ENCODE measurements around the gene CTIF.

The CTIF gene

GRCh38 chr18:48567388-48567787 lies 28.6 kb downstream of the CTIF start:
- ATAC-seq (ENCODE audit: low read depth), result no peak
- TF ChIP-seq CTCF (IDR thresholded peaks at IDR 0.05; ENCODE audit: poor library complexity, severe bottlenecking), result no peak
- no peak overlapping the region for H3K4me3 ChIP-seq (ENCODE audit: severe bottlenecking)
- H3K4me1 ChIP-seq (ENCODE audit: insufficient read depth, poor library complexity, severe bottlenecking), result peaks cover 17% of the 10 kb centered on the region
- H3K27ac ChIP-seq (ENCODE audit: poor library complexity, severe bottlenecking), result no peak overlapping the region
- no peaks in the 10 kb centered on the region for H3K27me3 ChIP-seq (ENCODE audit: insufficient read depth, poor library complexity, severe bottlenecking)
- H3K36me3 ChIP-seq (ENCODE audit: low read depth), result no peaks in the 10 kb centered on the region
- H3K9me3 ChIP-seq (ENCODE audit: severe bottlenecking), result no peaks in the 10 kb centered on the region
- DNase-seq (ENCODE audit: low spot score), result no peak

DNA sequence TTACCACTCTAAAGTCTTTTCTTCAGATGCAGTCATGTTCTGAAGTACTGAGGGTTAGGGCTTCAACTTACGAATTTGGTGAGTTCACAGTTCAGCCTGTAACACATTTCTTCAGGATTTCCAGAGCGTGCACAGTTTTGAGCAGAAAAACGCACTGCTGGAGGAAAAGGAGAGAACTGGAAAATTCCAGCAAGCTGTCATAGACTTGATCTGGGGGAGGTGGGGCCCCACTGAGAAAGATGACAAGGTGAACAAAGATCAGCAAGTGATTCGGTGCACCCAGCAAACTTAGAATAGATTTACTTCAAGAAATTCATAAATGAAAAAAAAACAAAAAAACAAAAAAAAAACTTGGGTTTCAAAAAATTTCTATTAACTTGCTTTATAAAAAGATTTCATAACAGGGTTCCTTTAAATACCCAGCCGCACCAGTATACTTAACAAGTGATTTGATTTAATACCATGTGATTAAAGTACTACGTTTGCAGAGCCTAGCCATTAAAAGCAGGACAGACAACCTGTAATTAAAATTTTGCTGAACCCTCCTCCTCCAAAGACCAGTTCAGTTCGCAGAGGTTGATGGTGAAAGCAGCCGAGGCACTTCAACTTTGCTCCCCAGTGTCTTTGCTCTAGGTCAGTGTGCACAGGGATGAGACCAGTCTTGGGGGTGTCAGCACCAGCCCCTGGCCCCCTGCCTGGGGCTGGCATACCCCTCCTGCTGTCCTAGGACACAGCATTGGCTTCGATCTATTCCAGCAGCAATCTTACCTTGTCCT lies 30.5 kb downstream of the CTIF start:
- no peak for ATAC-seq (ENCODE audit: low read depth)
- peaks cover 5% of the 10 kb centered on the region for H3K4me1 ChIP-seq (ENCODE audit: insufficient read depth, poor library complexity, severe bottlenecking)
- no peaks in the 10 kb centered on the region for H3K36me3 ChIP-seq (ENCODE audit: low read depth)
- no peak for DNase-seq (ENCODE audit: low spot score)
- no peak overlapping the region for H3K27ac ChIP-seq (ENCODE audit: poor library complexity, severe bottlenecking)
- no peak overlapping the region for H3K4me3 ChIP-seq (ENCODE audit: severe bottlenecking)
- no peaks in the 10 kb centered on the region for H3K9me3 ChIP-seq (ENCODE audit: severe bottlenecking)
- no peaks in the 10 kb centered on the region for H3K27me3 ChIP-seq (ENCODE audit: insufficient read depth, poor library complexity, severe bottlenecking)
- TF ChIP-seq CTCF (IDR thresholded peaks at IDR 0.05; ENCODE audit: poor library complexity, severe bottlenecking), result no peak

GRCh38 chr18:48569915-48570264 lies 31.1 kb downstream of the CTIF start:
- Histone ChIP-seq H3K4me1 (ENCODE audit: insufficient read depth, poor library complexity, severe bottlenecking) (peaks cover 5% of the 10 kb centered on the region), H3K9me3 (ENCODE audit: severe bottlenecking) (no peaks in the 10 kb centered on the region), H3K4me3 (ENCODE audit: severe bottlenecking) (no peak overlapping the region), H3K27me3 (ENCODE audit: insufficient read depth, poor library complexity, severe bottlenecking) (no peaks in the 10 kb centered on the region), H3K36me3 (ENCODE audit: low read depth) (no peaks in the 10 kb centered on the region), H3K27ac (ENCODE audit: poor library complexity, severe bottlenecking) (no peak overlapping the region)
- DNase-seq (ENCODE audit: low spot score) (no peak), ATAC-seq (ENCODE audit: low read depth) (no peak)
- no peak for TF ChIP-seq CTCF (IDR thresholded peaks at IDR 0.05; ENCODE audit: poor library complexity, severe bottlenecking)

- no peaks in the 10 kb centered on the region for H3K27me3 ChIP-seq (ENCODE audit: insufficient read depth, poor library complexity, severe bottlenecking)
- H3K36me3 ChIP-seq (ENCODE audit: low read depth), result peaks cover under 1% of the 10 kb centered on the region; the same call in 1 of the 2 replicates
- H3K27ac ChIP-seq (ENCODE audit: poor library complexity, severe bottlenecking), result no peak overlapping the region
- ATAC-seq (ENCODE audit: low read depth) (no peak), DNase-seq (ENCODE audit: low spot score) (no peak)
- H3K9me3 ChIP-seq (ENCODE audit: severe bottlenecking), result no peaks in the 10 kb centered on the region
- peaks cover 5% of the 10 kb centered on the region for H3K4me1 ChIP-seq (ENCODE audit: insufficient read depth, poor library complexity, severe bottlenecking)
- no peak overlapping the region for H3K4me3 ChIP-seq (ENCODE audit: severe bottlenecking)
- no peak for TF ChIP-seq CTCF (IDR thresholded peaks at IDR 0.05; ENCODE audit: poor library complexity, severe bottlenecking)
These were observed 31.5 kb downstream of the CTIF start for GRCh38 chr18:48570313-48570712.

DNA sequence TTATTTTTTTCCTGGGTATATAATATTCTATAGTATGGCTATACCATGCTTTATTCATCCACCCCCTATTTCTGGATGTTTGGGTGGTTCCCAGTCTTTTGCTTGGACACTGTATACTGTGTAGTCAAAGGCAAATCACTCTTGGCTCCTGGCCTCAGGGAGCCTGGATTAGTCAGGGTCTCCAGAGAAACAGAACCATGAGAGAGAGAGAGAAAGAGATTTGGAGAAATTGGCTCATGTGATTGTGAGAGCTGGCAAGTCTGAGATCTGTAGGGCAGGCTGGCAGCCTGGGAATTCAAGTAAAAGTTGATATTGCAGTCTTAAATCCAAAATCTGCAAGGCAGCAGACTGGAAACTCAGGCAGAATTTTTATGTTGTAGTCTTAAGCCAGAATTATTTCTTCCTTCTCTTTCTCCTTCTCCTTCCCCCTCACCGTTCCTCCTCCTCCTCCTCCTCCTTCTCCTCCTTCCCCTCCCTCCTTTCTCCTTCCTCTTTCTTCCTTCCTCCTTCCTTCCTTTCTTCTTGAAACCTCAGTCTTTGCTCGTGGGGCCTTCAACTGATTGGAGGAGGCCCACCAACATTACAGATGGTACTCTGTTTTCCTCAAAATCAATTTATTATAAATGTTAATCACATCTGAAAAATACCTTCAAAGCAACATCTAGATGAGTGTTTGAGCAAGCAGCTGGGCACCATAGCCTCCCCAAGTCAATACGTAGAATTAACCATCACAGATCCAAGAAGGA lies 33.0 kb downstream of the CTIF start:
- DNase-seq (ENCODE audit: low spot score) (no peak), ATAC-seq (ENCODE audit: low read depth) (no peak)
- Histone ChIP-seq H3K27ac (ENCODE audit: poor library complexity, severe bottlenecking) (no peak overlapping the region), H3K27me3 (ENCODE audit: insufficient read depth, poor library complexity, severe bottlenecking) (no peaks in the 10 kb centered on the region), H3K9me3 (ENCODE audit: severe bottlenecking) (no peaks in the 10 kb centered on the region), H3K4me1 (ENCODE audit: insufficient read depth, poor library complexity, severe bottlenecking) (peaks cover under 1% of the 10 kb centered on the region), H3K4me3 (ENCODE audit: severe bottlenecking) (no peak overlapping the region), H3K36me3 (ENCODE audit: low read depth) (peaks cover 13% of the 10 kb centered on the region)
- no peak for TF ChIP-seq CTCF (IDR thresholded peaks at IDR 0.05; ENCODE audit: poor library complexity, severe bottlenecking)
